Stimulated activated effector memory CD8-positive, alpha-beta T cell treated with anti-CD3 and anti-CD28 coated beads, Interleukin-12 subunit alpha, Interleukin-12 subunit beta, amount 100 ng/mL, for 72 hours (primary cell): ENCODE data around the gene CACNA1C.

Source experiments
- ATAC-seq: fragments of 150-1000 bp; cut with Tn5 transposase; 2 replicates; pipeline ENCODE4 v1.10.0; 2021
- DNase-seq, 2 donors: peaks; one replicate each; pipeline ENCODE4 v3.0.0; 2021 to 2022; ENCODE audit warnings: low spot score in 2 of 2
- H3K27ac Mint-ChIP-seq: one replicate; pipeline ENCODE4 v1.8.0; 2022; ENCODE audit warnings: mild to moderate bottlenecking, mixed read lengths
- H3K36me3 Mint-ChIP-seq: one replicate; pipeline ENCODE4 v1.8.0; 2022; ENCODE audit warnings: mild to moderate bottlenecking, mixed read lengths
- H3K4me1 Mint-ChIP-seq: one replicate; pipeline ENCODE4 v1.8.0; 2022; ENCODE audit warnings: mixed read lengths
- H3K4me3 Mint-ChIP-seq: one replicate; pipeline ENCODE4 v1.8.0; 2022; ENCODE audit warnings: mild to moderate bottlenecking, mixed read lengths
- H3K9me3 Mint-ChIP-seq: one replicate; pipeline ENCODE4 v1.8.0; 2022; ENCODE audit warnings: mixed read lengths

The CACNA1C gene

DNA sequence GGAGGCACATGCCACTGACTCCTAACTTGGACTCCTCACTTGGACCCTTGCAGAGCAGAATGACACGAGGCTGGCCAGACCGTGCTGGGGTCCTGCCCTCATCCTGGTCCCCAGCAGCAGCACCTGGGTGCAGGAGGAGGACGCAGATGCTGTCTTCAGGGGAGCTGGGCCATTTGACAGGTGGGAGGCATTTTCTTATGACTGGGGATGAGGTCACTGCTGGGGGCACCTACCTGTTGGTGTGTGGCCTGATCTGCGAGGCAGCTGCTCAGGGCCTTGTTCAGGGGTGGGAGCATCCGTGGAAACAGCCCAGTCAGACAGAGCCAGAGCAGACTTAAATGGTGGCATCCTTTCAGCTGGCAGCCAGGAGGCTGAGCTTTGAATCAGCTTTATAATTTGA, 57.3 kb downstream of the CACNA1C start:
- Mint-ChIP-seq H3K27ac (no peak overlapping the region), H3K4me3 (no peak overlapping the region), H3K9me3 (no peaks in the 10 kb centered on the region), H3K4me1 (no peaks in the 10 kb centered on the region), H3K36me3 (no peaks in the 10 kb centered on the region)
- no peak for DNase-seq
- no peak for ATAC-seq

- ATAC-seq = no peak
- H3K27ac Mint-ChIP-seq = no peak overlapping the region
- H3K4me1 Mint-ChIP-seq = no peaks in the 10 kb centered on the region
- H3K9me3 Mint-ChIP-seq = no peaks in the 10 kb centered on the region
- no peak for DNase-seq
- no peak overlapping the region for H3K4me3 Mint-ChIP-seq
- no peaks in the 10 kb centered on the region for H3K36me3 Mint-ChIP-seq
These were observed 58.2 kb downstream of the CACNA1C start for GRCh38 chr12:2110849-2111566.

GRCh38 chr12:2111826-2112225, 59.0 kb downstream of the CACNA1C start:
- DNase-seq (no peak), ATAC-seq (no peak)
- H3K4me1 Mint-ChIP-seq = no peaks in the 10 kb centered on the region
- H3K36me3 Mint-ChIP-seq = no peaks in the 10 kb centered on the region
- H3K9me3 Mint-ChIP-seq = no peaks in the 10 kb centered on the region
- no peak overlapping the region for H3K4me3 Mint-ChIP-seq
- H3K27ac Mint-ChIP-seq = no peak overlapping the region

GRCh38 chr12:2112401-2112800, 59.6 kb downstream of the CACNA1C start:
- Mint-ChIP-seq H3K9me3 (no peaks in the 10 kb centered on the region), H3K4me1 (no peaks in the 10 kb centered on the region), H3K36me3 (no peaks in the 10 kb centered on the region), H3K27ac (no peak overlapping the region), H3K4me3 (no peak overlapping the region)
- DNase-seq = no peak
- ATAC-seq = no peak

- Mint-ChIP-seq H3K36me3 (no peaks in the 10 kb centered on the region), H3K27ac (no peak overlapping the region), H3K9me3 (no peaks in the 10 kb centered on the region), H3K4me1 (no peaks in the 10 kb centered on the region), H3K4me3 (no peak overlapping the region)
- no peak for ATAC-seq
- DNase-seq = no peak
These were observed 60.5 kb downstream of the CACNA1C start for GRCh38 chr12:2113119-2113912.

DNA sequence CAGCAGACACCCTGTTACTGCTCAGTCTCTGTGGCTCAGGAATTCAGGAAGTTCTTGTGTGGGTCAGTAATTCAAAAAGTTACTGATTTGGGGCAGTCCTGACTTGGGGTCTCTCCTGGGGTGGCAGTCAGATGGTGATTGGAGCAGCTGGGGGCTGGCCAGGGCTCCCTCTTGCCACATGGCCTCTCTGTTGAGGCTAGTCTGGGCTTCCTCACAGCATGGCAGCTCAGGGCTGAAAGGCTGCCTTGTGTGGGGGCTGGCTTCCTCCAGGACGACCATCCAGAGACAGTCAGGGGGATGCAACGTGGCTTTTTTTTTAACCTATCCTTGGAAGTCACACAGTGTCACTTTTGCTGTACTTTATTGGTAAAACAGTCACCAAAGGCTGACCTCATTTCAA, 61.3 kb downstream of the CACNA1C start:
- no peak overlapping the region for H3K4me3 Mint-ChIP-seq
- H3K36me3 Mint-ChIP-seq = no peaks in the 10 kb centered on the region
- DNase-seq (no peak), ATAC-seq (no peak)
- no peak overlapping the region for H3K27ac Mint-ChIP-seq
- H3K9me3 Mint-ChIP-seq = no peaks in the 10 kb centered on the region
- no peaks in the 10 kb centered on the region for H3K4me1 Mint-ChIP-seq

GRCh38 chr12:2115101-2115845, 62.5 kb downstream of the CACNA1C start:
- ATAC-seq (no peak), DNase-seq (no peak)
- Mint-ChIP-seq H3K9me3 (no peaks in the 10 kb centered on the region), H3K4me1 (no peaks in the 10 kb centered on the region), H3K36me3 (no peaks in the 10 kb centered on the region), H3K27ac (no peak overlapping the region), H3K4me3 (no peak overlapping the region)

GRCh38 chr12:2117541-2117940, 64.8 kb downstream of the CACNA1C start:
- H3K36me3 Mint-ChIP-seq = no peaks in the 10 kb centered on the region
- ATAC-seq (no peak), DNase-seq (no peak)
- no peak overlapping the region for H3K4me3 Mint-ChIP-seq
- H3K9me3 Mint-ChIP-seq = no peaks in the 10 kb centered on the region
- no peaks in the 10 kb centered on the region for H3K4me1 Mint-ChIP-seq
- no peak overlapping the region for H3K27ac Mint-ChIP-seq

DNA sequence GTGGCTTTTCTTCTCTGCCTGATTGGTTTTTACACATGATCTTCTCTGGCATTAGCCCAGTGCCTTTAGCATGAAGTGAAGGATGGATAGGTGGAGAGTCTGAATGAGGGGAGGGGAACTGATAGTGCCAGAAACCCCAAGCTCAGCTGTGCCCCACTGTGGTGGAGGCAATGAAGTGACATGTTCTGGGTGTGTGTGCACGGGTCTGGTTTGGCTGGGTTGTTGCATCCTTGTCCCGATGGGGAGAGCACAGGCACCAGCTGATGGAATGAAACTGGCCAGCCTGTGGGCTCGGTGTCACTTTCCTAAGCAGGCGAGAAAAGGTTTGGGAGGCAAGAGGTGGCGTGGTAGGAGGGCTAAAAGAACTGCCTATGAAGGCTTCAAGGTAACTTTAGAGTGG, 65.3 kb downstream of the CACNA1C start:
- no peak overlapping the region for H3K27ac Mint-ChIP-seq
- H3K9me3 Mint-ChIP-seq = no peaks in the 10 kb centered on the region
- DNase-seq (no peak), ATAC-seq (peak; percentile 11)
- H3K36me3 Mint-ChIP-seq = no peaks in the 10 kb centered on the region
- no peak overlapping the region for H3K4me3 Mint-ChIP-seq
- no peaks in the 10 kb centered on the region for H3K4me1 Mint-ChIP-seq

DNA sequence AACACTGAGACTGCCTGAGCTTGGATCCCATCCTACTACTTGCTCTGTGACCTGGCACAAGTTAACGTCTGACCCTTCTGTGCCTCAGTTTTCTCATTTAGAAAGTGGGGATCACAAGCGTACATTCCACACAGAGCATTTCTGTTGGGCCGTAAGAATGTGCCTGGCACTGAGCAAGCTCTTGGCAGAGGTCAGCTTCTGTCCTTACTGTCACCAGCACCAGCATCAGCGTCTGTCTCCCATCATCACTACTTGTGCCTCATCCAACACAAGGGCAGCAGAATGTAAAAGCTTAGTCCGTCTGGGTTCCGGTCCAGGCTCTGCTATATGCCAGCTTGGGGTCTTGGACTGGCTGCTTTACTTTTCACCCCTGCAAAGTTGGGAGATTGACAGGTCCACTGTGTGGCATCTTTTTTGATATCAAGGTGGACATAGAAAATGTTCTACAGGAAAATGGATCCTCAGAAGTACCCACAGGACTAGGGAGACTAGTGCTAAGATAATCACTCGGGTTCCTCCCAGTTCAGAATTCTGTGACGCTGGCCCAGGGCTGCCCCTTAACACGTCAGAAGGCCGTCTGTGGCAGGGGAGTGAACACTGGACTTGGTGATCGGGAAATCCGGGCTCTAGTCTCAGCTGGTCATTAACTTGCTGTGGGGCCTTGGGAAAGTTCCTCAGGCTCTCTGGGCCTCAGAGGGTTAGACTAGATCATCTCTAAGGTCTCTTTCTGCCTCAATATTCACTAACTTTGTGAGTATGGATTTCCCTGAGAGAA, 65.9 kb downstream of the CACNA1C start:
- Mint-ChIP-seq H3K36me3 (no peaks in the 10 kb centered on the region), H3K9me3 (no peaks in the 10 kb centered on the region), H3K4me3 (no peak overlapping the region), H3K4me1 (no peaks in the 10 kb centered on the region), H3K27ac (no peak overlapping the region)
- DNase-seq (no peak), ATAC-seq (no peak)

GRCh38 chr12:2119266-2119665, 66.5 kb downstream of the CACNA1C start:
- Mint-ChIP-seq H3K27ac (no peak overlapping the region), H3K4me3 (no peak overlapping the region), H3K36me3 (no peaks in the 10 kb centered on the region), H3K4me1 (no peaks in the 10 kb centered on the region), H3K9me3 (no peaks in the 10 kb centered on the region)
- no peak for DNase-seq
- ATAC-seq = no peak

DNA sequence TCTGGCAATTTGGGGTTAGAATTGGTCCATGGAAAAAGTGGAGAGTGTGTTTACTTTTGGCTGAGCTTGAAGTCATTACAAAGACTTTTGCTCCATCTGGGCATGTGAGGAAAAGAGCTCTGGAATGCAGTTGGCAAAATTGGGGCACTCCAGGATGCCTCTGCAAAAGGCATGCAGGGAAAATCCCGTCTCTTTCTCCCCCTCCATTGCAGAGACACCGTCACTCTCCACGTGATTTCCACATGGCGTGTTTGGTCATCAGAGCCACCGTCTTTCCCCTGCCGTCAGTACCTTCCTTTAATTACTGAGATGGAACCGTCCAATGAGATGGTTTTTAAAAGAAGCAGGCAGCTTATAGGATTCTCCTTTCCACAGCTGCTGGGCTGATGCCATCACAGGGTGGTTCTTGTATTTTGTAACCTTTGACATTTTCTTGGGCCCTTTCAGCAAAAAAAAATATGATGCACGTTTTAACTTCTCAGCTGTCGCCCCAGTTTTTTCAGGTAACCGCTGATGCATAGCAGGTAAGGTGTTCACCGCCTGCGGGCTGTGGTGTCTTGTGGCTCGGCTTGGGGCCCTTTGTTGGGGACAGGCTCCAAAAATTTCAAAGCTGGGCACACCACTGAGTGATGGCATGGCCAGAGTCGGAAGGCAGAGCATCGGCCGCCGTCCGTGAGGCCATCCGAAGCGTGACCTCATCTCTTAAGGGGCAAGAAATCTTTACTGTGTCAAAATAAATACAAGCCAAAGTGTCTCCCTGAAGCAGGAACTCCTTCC, 68.4 kb downstream of the CACNA1C start:
- no peak for DNase-seq
- H3K4me3 Mint-ChIP-seq = no peak overlapping the region
- H3K36me3 Mint-ChIP-seq = no peaks in the 10 kb centered on the region
- H3K9me3 Mint-ChIP-seq = no peaks in the 10 kb centered on the region
- H3K4me1 Mint-ChIP-seq = no peaks in the 10 kb centered on the region
- no peak overlapping the region for H3K27ac Mint-ChIP-seq
- no peak for ATAC-seq

DNA sequence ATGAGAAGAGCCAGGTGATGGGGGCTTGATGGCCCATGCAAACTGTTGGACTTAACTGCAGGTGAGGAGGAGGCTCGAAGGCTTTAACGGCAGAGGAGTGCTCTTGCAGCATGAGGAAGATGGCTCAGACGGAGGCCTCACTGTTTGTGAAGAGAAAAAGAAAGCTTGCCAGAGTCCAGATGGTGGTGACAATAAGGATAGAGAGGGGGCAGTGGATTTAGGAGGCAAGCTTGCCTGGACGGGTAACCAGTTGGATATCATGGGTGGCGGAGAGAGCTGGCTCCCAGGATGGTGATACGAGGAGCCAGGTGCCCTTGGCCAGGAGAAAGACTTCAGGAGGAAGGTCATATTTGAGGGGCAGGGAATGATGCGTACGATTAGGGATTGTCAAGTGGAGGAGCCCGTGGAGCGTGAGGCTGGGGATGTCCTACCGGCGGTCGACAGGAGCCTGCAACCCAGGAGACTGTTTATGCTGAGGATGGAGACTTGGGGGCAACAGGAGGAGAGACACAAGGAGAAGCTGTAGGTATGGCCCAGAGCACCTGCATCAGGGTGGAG, 71.8 kb downstream of the CACNA1C start:
- ATAC-seq (no peak), DNase-seq (no peak)
- Mint-ChIP-seq H3K27ac (no peak overlapping the region), H3K9me3 (no peaks in the 10 kb centered on the region), H3K36me3 (no peaks in the 10 kb centered on the region), H3K4me3 (no peak overlapping the region), H3K4me1 (no peaks in the 10 kb centered on the region)
